DMS79 treated with DMSO at 0.1 percent for 48 hours (cell line): ENCODE data around the gene STAP2.

Source experiments
- DNase-seq: peaks from one replicate; lab custom pipeline; 2025; lab: John Stamatoyannopoulos, UW

STAP2 gene

GRCh38 chr19:4327252-4327876 lies 11.3 kb downstream of the STAP2 start:
- no peak for DNase-seq

GRCh38 chr19:4326837-4327251 lies 11.8 kb downstream of the STAP2 start:
- DNase-seq = no peak

GRCh38 chr19:4326215-4326836 lies 12.3 kb downstream of the STAP2 start:
- no peak for DNase-seq

GRCh38 chr19:4324228-4324627 lies 14.4 kb downstream of the STAP2 start:
- DNase-seq = no peak

- DNase-seq = no peak
Observed at GRCh38 chr19:4323692-4324091, 14.9 kb downstream of the STAP2 start.

- no peak for DNase-seq
Observed at GRCh38 chr19:4322942-4323665, 15.5 kb downstream of the STAP2 start.

- DNase-seq = no peak
Observed at GRCh38 chr19:4320419-4320818, 18.2 kb downstream of the STAP2 start.

- DNase-seq = no peak
Observed at GRCh38 chr19:4319067-4319718, 19.4 kb downstream of the STAP2 start.

GRCh38 chr19:4318460-4318859 lies 20.2 kb downstream of the STAP2 start:
- no peak for DNase-seq

- no peak for DNase-seq
Observed at GRCh38 chr19:4316956-4317355, 21.7 kb downstream of the STAP2 start.

GRCh38 chr19:4313847-4314490 lies 24.7 kb downstream of the STAP2 start:
- no peak for DNase-seq

GRCh38 chr19:4310247-4311121 lies 28.1 kb downstream of the STAP2 start:
- DNase-seq = no peak

GRCh38 chr19:4305659-4306058 lies 33.0 kb downstream of the STAP2 start:
- no peak for DNase-seq

- DNase-seq = no peak
Observed at GRCh38 chr19:4305257-4305612, 33.4 kb downstream of the STAP2 start.

- DNase-seq = peak; percentile 52
Observed at GRCh38 chr19:4304538-4305256, 33.9 kb downstream of the STAP2 start, which contains the start of gene FSD1. FSD1 (plus strand) TSS chr19:4304598; CDS start chr19:4304747, 149 bp downstream.

- no peak for DNase-seq
Observed at GRCh38 chr19:4303819-4304537, 34.6 kb downstream of the STAP2 start.

- no peak for DNase-seq
Observed at GRCh38 chr19:4302243-4302640, 36.4 kb downstream of the STAP2 start, which contains the start of gene TMIGD2. TMIGD2 (minus strand) TSS chr19:4302389; CDS start chr19:4302385, 4 bp downstream.

GRCh38 chr19:4301590-4302242 lies 36.9 kb downstream of the STAP2 start:
- no peak for DNase-seq

GRCh38 chr19:4300589-4300988 lies 38.0 kb downstream of the STAP2 start:
- no peak for DNase-seq
